OCI-M2 (cell line): ENCODE results near the gene MAMSTR.
"Not testable (repeated sequence)": the region's sequence is repeated elsewhere in the genome, so short reads cannot be mapped to it uniquely, and the experiment has no call there.

Source experiments
- DNase-seq: peaks from one replicate; lab custom pipeline; 2025; ENCODE audit not compliant: unreplicated experiment; lab: John Stamatoyannopoulos, UW

MAMSTR gene

DNA sequence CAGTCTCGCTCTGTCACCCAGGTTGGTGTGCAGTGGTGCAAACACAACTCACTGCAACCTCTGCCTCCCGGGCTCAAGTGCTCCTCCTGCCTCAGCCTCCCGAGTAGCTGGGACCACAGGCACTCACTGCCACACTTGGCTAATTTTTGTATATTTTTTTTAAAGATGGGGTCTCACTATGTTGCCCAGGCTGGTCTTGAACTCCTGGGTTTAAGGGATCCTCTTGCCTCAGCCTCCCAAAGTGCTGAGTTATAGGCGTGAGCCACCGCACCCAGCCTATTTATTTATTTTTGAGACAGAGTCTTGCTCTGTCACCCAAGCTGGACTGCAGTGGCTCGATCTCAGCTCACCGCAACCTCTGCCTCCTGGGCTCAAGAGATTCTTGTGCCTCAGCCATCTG, 32.9 kb downstream of the MAMSTR start:
- DNase-seq, result not testable (repeated sequence)

DNA sequence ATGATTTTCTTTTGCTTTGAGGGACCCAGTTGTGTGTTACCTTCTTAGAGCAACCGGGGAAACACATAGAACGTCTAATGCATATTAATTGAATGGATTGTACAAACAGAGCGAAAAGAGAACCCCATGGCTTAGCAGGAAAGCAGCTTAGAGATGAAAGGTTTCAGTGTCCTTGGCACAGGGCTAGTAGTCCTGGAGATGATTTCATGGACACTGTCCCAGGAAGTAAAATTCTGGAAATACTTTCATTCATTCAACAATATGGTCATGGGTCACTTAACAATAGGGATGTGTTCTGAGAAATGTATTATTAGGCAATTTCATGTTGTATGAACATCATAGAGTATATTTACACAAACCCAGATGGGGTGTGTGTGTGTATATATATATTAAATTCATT, 33.4 kb downstream of the MAMSTR start:
- DNase-seq, result no peak

GRCh38 chr19:48685583-48685982, 33.9 kb downstream of the MAMSTR start:
- DNase-seq, result no peak

- no peak for DNase-seq
Measured at GRCh38 chr19:48683349-48683748, 36.2 kb downstream of the MAMSTR start.

- DNase-seq, result peak; percentile 38
Measured at GRCh38 chr19:48681127-48681470, 38.4 kb downstream of the MAMSTR start.

DNA sequence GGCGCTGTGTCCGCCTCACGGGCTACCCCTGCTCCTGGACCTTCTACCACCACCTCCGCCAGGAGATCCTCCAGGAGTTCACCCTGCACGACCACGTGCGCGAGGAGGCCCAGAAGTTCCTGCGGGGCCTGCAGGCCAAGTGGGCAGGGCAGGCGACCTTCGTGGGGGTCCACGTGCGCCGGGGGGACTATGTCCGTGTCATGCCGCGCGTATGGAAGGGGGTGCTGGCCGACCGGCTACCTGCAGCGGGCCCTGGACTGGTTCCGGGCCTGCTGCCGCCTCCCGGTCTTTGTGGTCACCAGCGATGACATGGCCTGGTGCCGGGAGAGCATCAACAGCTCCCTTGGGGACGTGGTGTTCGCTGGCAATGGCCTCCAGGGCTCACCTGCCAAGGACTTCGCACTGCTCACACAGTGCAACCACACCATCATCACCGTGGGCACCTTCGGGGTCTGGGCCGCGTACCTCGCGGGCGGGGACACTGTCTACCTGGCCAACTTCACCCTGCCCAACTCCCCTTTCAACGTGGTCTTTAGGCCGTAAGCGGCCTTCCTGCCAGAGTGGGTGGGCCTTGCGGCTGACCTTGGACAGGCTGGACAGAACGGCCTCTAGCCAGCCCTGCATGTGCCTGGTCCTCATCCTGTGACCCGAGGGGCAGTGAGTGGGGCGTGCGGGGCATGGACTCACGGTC, 38.9 kb downstream of the MAMSTR start:
- no peak for DNase-seq

DNA sequence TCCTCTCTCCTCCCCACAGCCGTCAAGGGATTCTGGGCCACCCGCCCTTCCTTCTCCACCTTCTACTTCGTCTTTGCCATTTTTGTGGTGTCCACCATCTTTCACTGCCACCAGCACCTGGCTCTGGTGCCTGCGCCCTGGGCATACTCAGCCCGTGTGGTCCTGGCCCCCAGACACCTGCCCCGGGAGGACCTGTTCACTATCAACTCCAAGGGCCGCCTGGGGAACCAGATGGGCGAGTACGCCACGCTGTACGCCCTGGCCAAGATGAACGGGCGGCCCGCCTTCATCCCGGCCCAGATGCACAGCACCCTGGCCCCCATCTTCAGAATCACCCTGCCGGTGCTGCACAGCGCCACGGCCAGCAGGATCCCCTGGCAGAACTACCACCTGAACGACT, 39.5 kb downstream of the MAMSTR start:
- not testable (repeated sequence) for DNase-seq

DNA sequence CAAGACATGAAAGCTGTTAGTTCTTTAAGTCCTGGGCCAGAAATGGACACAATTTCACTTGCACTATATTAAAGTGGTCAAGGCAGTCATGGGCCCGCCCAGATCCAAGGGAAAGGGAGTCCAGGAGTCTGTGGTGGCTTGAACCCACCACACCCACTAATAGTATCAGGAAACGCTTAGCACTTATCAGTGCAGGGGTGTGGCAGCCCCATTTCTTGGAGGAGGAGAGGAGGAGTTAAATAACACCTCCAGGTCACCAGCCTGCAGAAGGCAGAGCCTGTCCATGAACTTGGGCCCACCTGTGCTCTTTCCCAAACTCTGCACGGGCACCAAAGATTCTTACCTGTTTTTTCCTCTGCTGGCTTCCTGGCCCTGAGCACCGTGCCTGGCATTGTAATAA, 41.3 kb downstream of the MAMSTR start:
- no peak for DNase-seq

GRCh38 chr19:48676887-48677286, 42.6 kb downstream of the MAMSTR start:
- DNase-seq, result no peak

- no peak for DNase-seq
Measured at GRCh38 chr19:48676487-48676886, 43.0 kb downstream of the MAMSTR start.

DNA sequence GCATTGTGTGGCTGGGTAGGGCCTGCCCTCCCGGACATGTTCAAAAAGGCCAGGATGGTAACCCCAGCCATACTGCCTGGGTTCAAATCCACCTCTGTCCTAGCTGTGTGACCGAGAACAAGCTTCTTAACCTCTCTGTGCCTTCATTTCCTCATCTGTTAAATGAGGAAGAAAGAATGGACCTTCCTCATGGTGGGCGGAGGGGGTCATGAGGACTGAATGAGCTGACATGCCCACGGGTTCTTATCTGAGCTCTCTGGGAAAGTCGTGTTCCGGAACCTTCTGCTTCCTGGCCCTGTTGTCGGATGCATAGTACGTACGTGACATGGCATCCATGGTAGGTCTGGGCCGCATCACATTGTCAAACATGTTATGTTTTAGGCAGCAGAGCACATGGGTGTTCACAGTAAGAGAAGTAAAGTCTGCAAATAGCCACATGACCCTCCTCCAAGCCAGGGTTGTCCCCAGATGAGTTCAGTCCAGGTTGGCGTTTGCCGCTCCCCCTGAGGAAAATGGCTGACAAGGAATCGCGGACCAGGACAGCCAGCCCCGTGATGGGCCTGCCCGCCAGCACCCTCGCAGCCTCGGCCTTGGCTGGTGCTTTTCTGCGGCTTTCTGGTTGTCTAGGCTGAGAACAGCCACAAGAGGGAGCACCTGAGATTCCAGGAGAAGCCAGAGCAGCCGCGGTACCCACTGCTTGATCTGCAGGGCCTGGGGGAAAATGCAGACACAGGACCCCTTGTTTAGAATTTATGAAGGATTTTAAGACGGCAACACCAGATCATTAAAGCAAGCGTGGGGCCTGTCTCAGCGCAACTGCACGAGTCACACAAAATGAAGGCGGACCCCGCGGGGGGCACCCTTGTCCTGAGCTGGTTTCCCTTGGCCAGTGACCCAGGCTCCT, 44.4 kb downstream of the MAMSTR start:
- peak; percentile 77 for DNase-seq

- DNase-seq, result no peak
Measured at GRCh38 chr19:48674216-48674809, 45.2 kb downstream of the MAMSTR start.

DNA sequence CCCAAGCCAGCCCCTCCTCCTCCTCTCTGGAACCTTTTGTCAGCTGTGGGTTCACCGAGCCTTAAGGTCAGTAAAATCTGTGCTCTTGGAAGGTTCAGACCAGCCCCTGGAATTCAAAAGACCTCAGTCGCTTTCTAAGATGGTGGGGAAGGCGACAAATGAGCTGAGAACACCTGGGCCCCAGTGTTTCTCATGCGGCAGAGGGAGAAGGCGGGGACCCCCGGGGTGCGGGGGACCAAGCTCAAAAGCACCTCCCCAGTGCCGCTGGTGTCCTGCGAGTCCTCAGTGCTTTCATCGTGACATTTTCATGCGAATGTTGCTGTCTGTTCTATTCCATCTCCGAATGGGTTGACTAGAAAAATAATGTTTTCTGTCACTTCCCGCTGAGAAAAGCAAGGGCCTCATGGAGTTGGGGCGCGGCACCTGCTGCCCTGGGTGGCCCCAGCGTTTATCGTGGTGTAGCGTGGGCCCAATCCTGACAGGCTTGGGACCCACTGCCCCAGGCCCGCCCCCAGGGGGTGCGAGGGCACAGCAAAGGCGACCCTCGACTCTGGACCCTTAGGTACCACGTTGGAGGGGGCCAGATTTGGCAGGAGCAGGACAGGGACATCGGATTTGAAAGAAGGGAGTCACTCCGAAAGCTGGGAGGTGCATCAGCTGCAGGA, 46.0 kb downstream of the MAMSTR start:
- no peak for DNase-seq

DNA sequence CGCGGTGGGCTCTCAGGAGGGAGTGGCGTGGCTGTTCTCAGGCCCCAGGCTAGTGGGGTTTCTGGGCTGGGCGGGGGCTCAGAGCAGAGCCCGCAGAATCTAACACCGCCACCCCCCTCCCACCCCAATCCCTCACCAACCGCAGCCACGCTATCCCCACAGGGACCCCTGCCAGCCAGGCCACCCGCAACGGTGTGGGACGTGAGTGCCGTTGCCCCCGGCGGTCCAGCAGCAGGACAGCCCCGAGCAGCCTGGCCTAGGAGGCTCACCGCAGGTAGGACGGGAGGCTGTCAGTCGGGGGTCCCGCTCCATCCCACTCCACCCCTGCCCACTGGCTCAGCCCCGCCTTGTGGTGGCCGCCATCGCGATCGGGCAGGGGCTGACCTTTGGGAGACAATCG, 46.5 kb downstream of the MAMSTR start, which contains the start of gene NTN5:
NTN5 (minus strand) TSS at position 24 of the 400 bp plus-strand sequence. CDS start 2,031 bp downstream, outside the sequence.
- no peak for DNase-seq

DNA sequence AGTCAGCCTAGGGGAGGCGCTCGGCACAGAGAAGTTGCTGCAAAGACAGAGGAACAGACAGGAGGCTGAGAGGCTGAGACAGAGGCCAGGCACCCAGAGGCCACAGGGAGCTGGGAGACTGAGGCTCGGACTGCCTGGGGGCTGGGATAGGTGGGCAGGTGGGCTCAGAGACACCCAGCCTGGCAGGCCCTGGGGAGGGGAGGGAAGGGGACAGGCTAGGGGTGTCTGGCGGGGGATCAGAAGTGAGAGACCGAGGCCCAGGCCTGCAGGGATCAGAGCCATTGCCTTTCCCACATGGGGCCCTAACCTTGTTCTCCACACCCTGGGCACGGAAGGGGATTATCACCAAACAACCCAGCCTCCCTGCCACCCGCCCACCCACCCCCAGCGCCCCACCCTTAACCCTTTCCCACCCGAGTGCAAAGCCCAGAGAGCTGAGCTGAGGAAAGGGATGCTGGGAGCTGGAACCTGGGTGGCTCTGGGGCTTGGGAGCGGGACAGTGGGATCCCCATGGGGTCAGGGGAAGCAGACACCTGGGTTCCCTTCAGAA, 48.0 kb downstream of the MAMSTR start:
- no peak for DNase-seq

DNA sequence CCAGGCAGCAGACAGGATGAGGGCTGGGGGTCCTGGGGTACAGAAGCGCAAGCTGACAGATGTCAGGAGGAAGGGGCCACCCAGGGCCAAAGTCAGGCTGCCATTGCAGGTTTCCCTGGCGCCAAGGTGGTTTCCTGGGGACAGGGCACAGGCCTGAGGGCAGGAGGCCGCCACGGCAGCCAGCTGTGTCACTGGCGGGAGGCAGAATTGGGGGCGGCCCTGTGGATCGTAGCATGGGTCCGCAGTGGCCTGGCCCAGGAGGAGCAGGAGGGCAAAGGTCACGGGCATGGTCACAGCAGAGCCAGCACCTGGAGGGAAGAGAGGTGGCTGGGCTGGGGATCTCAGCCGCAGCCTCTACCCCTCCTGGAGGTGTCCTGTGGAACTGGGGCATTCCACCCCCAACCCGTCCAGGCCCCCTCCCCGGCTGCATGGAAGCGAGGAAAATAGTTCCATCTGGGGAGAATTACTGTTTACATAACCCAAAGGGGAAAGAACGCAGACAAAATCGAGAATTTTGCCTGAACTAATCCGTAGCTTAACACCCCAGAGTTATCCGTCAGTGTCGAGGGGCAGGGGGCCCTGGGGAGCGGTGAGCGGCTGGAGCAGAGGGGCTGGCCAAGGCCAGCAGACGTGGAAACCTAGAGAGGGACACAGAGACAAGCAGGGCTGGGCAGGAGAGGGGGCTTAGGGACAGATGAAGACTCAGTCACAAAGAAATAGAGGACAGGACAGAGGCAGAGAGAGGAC, 48.7 kb downstream of the MAMSTR start:
- no peak for DNase-seq

DNA sequence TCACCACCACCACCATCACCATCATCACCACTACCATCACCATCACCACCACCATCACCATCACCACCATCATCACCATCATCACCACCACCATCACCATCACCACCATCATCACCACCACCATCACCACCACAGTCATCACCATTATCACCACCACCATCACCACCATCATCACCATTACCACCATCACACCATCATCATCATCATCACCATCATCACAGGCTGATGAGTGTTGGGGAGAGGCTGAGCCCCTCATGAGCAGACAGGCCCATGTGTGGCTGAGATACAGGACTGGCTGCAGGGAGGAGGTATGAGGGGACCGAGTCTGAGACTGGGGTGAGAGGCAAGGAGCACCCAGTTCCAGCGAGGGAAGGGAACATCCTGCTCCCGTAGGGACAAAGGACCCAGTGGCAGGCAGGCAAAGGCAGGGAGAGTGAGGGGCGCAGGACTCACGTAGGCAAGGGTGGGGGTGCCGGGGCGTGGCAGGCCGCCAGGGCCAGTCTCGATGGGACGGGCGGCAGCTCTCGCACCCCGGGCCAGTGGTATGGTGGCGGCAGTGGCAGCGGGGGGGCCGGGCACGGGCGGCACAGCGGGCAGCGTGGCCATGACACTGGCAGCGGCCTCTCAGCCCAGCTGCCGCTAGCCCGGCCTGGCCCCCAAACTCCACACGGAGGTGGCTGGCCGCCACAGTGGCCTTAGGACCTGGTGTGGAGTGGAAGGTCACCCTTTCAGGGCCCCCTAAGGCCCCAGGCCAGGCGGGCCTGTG, 49.4 kb downstream of the MAMSTR start:
- no peak for DNase-seq

DNA sequence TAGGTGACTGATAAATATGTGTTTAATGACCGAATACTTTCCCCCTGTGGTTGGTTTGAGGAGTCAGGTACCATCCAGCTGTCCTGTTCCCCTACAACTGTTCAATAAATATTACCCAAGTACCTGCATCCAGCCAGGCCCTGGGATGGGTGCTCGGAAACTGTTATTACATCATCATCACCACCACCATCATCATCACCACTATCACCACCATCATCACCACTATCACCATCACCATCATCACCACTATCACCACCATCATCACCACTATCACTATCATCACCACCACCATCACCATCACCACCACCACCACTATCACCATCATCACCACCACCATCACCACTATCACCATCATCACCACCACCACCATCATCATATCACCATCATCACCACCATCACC, 50.8 kb downstream of the MAMSTR start:
- no peak for DNase-seq

GRCh38 chr19:48668332-48668731, 51.2 kb downstream of the MAMSTR start:
- no peak for DNase-seq

DNA sequence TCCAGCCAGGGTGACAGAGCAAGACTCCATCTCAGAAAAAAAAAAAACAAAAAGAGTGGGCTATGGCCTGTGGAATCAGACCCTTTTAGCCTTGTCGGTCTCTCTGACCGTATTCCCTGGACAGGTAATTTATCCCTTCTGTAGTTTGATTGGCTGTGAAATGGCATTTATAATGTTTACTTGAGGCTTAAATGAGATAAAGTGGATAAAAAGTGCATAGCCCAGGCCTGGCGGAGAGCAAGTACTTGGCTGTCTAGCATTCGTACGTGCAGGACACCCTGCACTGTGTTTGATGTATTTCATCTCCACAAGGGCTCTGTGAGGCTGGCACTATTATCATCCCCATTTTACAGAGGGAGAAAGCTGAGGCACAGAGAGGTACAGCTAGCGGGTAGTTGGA, 53.7 kb downstream of the MAMSTR start:
- DNase-seq, result no peak
